HG03103 (cell line): ENCODE data around the gene GPR173.

ENCODE experiments used
- ATAC-seq: cut with Tn5 transposase; IDR thresholded peaks from one replicate; pipeline ENCODE4 v1.9.1; 2021; ENCODE audit warnings: low read depth; ENCODE audit not compliant: unreplicated experiment

GPR173 gene

DNA sequence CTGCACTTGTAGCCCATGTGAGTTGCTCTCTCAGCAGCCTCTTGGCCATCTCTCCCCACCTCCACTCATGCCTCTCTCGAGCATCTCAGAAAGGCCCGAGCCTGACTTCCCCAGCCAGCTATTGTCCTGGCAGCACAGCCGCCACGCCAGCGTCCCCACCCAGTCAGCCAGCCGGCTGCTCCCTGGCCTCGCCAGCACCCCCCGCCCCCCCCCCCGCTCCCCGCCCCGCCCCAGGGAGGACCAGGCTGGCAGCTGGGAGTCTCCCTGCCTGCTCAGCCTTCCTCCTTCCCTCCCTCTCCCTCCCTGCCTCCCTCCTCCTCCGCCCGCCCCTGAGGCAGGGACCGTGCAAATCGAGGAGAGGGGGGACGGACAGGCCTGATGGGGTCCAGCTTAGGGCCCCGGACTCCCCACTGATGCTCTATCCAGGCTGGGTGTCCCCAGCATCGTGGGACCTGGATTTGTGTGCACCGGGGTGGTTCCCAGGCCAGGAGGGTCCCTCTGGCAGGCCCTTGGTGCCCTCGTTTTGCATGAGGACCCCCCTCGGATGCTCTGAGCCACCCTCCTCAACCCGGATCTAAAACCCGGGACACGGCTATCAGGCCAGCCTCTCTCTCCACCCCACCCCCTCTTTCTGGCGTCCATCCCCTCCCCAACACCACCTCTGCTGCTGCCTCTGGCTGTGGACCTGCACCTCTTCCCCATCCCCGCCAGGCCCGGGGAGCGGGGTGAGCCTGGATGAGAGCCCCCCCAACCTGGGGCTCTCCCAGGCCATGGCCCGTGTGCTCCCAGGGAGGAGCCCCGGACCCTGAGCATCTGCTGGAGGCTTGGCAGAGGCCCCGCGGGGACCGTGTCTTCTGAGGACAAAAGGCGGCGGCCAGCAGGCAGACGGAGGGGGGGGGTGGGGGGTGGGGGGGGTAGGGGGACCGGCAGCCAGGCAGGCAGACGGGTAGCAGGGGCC lies at the start of gene GPR173:
TSS of gene GPR173 (plus strand) at position 621 of the 958 bp plus-strand sequence. CDS start 27,833 bp downstream, outside the sequence.
- ATAC-seq: no peak

- no peak for ATAC-seq
These were observed 48.0 kb upstream of the GPR173 start for GRCh38 chrX:53000447-53001135.

- ATAC-seq: no peak
These were observed 46.6 kb upstream of the GPR173 start for GRCh38 chrX:53001958-53002357.

GRCh38 chrX:53003111-53003510 lies 45.5 kb upstream of the GPR173 start:
- no peak for ATAC-seq

GRCh38 chrX:53004038-53004437 lies 44.6 kb upstream of the GPR173 start:
- ATAC-seq: no peak

- ATAC-seq: no peak
These were observed 43.8 kb upstream of the GPR173 start for GRCh38 chrX:53004811-53005210.

DNA sequence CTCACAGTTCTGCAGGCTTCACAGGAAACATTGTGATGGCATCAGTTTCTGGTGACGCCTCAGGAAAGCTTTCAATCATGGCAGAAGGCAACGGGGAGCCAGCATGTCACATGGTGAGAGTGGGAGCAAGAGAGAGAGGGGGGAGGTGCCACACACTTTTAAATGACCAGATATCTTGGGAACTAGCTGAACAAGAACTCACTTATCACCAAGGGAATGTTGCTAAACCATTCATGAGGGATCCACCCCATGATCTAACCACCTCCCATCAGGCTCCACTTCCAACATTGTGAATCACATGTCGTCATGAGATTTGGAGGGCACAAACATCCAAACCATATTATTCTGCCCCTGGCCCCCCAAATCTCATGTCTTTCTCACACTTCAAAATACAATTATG lies 43.3 kb upstream of the GPR173 start:
- no peak for ATAC-seq

- ATAC-seq: no peak
These were observed 39.6 kb upstream of the GPR173 start for GRCh38 chrX:53009032-53009431.

DNA sequence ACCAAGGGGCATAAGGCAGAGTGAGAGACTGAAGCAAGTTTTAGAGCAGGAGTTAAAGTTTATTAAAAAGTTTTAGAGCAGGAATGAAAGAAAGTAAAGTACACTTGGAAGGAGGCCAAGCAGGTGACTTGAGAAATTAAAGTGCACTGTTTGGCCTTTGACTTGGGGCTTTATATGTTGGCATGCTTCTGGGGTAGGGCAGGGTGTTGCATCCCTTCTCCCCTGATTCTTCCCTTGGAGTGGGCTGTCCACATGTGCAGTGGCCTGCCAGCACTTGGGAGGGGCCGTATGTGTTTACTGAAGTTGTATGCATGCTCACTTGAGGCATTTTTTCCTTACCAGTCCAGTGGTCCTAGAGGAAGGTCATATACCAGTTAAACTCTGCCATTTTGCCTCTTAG lies 35.3 kb upstream of the GPR173 start:
- ATAC-seq: no peak

DNA sequence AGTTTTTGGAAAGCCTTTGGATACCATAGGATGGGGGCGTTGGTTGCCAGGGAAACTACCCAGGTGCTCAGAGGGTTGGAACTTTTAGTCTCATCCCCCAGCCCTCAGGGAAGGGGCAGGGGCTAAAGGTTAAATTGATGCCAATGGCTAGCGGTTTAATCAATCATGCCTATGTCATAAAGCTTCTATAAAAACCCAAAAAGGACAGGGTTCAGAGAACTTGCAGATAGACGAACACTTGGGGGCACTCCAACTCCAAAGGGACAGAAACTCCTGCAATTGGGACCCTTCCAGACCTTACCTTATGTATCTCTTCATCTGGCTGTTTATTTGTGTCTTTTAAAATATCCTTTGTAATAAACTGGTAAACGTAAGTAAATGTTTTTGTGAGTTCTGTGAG lies 30.0 kb upstream of the GPR173 start:
- ATAC-seq: no peak

DNA sequence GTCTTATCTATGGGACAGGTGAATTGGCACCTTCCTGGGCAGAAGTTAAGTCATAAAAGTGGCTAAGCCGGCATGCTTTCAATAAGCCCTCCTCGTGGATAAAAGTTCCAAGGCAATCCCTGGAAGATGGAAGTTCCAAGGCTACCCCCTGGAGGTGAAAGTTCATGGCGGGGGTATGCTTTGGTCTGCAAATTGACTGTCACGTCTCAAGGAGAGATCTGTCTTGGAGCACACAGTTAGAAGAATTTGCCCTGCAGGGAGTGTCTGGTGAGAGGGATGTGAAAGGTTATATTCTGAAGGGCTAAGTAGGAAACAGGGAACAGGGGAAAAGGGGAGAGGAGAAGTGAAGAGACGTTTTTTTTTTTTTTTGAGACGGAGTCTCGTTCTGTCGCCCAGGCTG lies 26.2 kb upstream of the GPR173 start:
- no peak for ATAC-seq

- ATAC-seq: no peak
These were observed 19.9 kb upstream of the GPR173 start for GRCh38 chrX:53028678-53029077.

DNA sequence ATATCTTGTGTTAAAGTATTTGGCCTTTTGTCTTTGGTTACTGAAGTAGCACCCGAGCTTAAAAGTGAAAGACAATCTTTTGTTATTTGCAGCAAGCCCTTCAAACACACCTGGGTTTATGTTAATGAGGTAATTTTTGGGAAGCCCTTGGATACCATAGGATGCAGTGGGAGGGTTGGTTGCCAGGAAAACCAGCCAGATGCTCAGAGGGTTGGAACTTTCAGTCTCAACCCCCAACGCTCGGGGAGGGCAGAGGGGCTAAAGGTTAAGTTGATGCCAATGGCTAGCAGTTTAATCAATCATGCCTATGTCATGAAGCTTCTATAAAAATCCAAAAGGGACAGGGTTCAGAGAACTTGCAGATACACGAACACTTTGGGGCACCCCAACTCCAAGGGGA lies 17.2 kb upstream of the GPR173 start:
- no peak for ATAC-seq

DNA sequence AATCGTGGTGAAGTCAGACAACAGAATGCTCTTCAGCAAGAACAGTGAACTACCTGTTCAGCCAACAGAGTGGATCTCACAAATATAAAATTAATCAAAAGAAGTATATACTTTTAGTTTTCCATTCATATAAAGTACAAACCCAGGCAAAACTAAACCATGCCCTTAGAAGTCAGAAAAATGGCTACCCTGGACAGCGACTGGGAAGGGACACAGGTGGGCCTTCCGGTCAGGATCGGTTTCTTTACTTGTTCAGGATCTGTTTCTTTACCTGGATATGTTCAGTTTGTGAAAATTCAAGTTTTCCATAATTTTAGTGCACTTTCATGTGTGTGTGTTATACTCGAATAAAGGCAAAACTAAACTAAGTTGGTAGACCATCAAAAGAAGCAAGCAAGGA lies 12.4 kb upstream of the GPR173 start:
- no peak for ATAC-seq

- no peak for ATAC-seq
These were observed 9.4 kb upstream of the GPR173 start for GRCh38 chrX:53039236-53039635.

DNA sequence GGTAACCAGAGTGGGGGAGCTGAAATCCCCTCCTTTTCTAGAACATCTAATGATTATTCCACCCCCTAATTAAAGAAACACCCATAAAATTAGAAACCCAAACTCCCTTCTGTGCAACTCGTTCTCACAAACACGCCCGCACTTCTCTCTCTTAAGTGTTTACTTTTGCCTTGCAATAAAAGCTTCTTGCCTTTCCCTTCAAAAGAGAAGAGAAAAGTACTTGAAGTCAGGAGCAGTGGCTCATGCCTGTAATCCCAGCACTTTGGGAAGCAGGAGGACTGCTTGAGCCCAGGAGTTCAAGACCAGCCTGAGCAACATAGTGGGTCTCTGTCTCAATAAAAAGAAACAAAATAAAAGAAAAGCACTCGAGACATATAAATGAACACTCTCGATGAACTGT lies 3.6 kb upstream of the GPR173 start:
- no peak for ATAC-seq

DNA sequence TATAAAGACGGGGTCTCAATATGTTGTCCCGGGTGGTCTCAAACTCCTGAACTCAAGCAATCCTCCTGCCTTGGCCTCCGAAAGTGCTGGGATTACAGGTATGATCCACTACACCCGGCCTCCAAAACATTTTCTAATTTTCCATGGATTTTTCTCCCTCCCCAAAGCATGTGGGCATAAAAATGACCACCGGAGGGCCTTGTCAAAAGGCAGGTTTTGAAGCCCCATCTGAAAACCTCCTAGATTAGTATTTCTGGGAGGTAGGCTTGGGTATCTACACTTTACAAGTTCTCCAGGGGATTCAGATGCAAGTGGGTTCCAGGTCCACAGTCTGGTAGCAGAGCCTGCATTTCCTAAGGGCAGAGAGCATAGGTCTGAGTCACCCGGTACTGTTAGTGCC lies 1.4 kb upstream of the GPR173 start:
- ATAC-seq: no peak

DNA sequence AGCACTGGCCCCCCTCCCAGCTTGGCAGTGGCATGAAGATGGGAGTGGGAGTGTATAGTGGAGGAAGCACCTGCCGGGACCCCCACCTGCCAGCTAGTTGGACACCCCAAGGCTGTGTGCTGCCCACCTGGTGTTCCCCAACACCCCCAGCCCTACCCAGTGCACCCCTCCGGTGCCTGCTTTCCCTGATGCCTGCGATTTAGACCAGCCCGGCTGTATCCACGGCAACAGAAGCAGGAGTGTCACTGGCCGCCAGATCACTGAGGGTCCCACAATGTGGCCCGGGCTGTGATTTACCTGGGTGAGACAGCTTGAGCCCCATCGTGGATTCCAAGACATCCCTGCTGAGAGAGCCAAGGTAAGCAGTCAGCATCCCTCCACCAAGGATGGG lies 533 bp downstream of the GPR173 start:
- no peak for ATAC-seq

- no peak for ATAC-seq
These were observed 2.3 kb downstream of the GPR173 start for GRCh38 chrX:53050841-53051240.

DNA sequence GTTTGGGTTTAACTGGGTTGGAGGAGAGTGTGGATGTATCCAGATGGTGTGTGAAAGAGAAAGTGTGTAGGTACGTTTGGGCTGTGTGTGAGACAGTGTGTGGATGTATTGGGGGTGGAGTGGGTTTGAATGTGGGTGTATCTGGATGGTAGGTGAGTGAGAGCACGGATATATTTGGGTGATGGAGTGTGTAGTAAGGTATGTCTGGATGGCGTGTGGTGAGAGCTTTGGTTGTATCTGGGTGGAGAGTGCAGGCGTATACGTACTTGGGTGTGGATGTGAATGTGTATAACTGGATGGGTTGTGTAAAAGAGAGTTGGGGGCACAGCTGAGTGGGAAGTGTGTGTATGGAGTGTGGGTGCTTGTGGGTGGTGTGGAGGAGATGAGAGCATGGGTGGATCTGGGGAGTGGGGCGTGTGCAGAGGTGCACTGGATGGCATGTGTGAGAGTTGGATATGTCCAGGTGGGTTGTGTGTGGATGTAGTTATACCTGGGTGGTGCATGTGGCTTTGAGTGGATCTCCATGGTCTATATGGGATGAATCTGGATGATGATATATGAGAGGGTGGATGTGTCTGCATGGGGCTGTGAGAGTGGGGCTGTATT lies 6.8 kb downstream of the GPR173 start:
- no peak for ATAC-seq

DNA sequence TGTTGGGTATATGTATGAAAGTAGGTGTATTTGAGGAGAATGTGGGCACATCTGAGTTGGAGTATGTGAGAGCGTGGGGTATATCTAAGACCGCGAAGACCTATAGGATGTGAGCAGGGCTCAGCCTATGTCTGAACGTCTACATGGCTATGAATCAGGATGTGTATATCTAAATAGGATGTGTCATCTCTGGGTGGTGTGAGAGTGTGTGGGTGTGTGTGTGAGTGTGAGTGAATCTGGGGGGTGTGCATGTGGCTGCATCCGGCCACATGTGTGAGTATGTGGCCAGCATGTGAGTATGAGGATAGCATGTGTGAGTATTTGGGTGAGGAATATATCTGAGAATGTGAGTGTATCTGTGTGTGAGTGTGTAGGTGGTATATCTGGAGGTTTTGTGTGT lies 7.7 kb downstream of the GPR173 start:
- ATAC-seq: no peak
